Neural progenitor cell (in vitro differentiated cells): ENCODE measurements around the gene COG6. TPM values are rescaled to one million over a fixed set of nuclear protein-coding genes. Genes with fewer than 3 reads are reported as not detected.

Experiments
- DNase-seq: peaks from one replicate; pipeline ENCODE4 v3.0.0-alpha.2; 2016; ENCODE audit warnings: low spot score
- H2AFZ ChIP-seq: fragments of 200-600 bp; sonication (generic); replicated peaks from 2 replicates; pipeline ENCODE4 v1.6.1; 2016; ENCODE audit warnings: antibody characterized with exemption
- H3F3A ChIP-seq: fragments of 200-600 bp; sonication (generic); 2 replicates; pipeline ENCODE4 v1.6.1; 2016; ENCODE audit warnings: antibody characterized with exemption, low read depth
- H3K27ac ChIP-seq: fragments of 200-600 bp; sonication (generic); 2 replicates; pipeline ENCODE4 v1.5.1; 2016; ENCODE audit warnings: mild to moderate bottlenecking
- H3K27me3 ChIP-seq: fragments of 200-600 bp; sonication (generic); 2 replicates; pipeline ENCODE4 v1.6.1; 2016; ENCODE audit warnings: mild to moderate bottlenecking, moderate library complexity
- H3K36me3 ChIP-seq: fragments of 200-600 bp; sonication (generic); 2 replicates; pipeline ENCODE4 v1.5.1; 2016
- H3K4me1 ChIP-seq: fragments of 200-600 bp; sonication (generic); 2 replicates; pipeline ENCODE4 v1.6.1; 2016; ENCODE audit warnings: mixed run types
- H3K4me2 ChIP-seq: fragments of 200-600 bp; sonication (generic); 2 replicates; pipeline ENCODE4 v1.6.1; 2016
- H3K4me3 ChIP-seq: fragments of 200-600 bp; sonication (generic); 2 replicates; pipeline ENCODE4 v1.5.1; 2016
- H3K79me2 ChIP-seq: fragments of 200-600 bp; sonication (generic); 2 replicates; pipeline ENCODE4 v1.6.1; 2016; ENCODE audit warnings: low read depth
- H3K9ac ChIP-seq: fragments of 200-600 bp; sonication (generic); 2 replicates; pipeline ENCODE4 v1.6.1; 2016
- H3K9me3 ChIP-seq: fragments of 200-600 bp; sonication (generic); 2 replicates; pipeline ENCODE4 v1.5.1; 2016; ENCODE audit warnings: low read depth
- H4K20me1 ChIP-seq: fragments of 200-600 bp; sonication (generic); 2 replicates; pipeline ENCODE4 v1.6.1; 2016; ENCODE audit warnings: low read depth
- H3K27ac Mint-ChIP-seq: 3 replicates; pipeline ENCODE4 v1.8.0; 2021; ENCODE audit warnings: mixed read lengths
- H3K27me3 Mint-ChIP-seq: 2 replicates; pipeline ENCODE4 v1.8.0; 2022; ENCODE audit warnings: low read depth, mild to moderate bottlenecking, inconsistent platforms, moderate library complexity, mixed read lengths; ENCODE audit not compliant: insufficient read depth
- H3K36me3 Mint-ChIP-seq: 3 replicates; pipeline ENCODE4 v1.8.0; 2021; ENCODE audit warnings: mixed read lengths
- H3K4me1 Mint-ChIP-seq: 3 replicates; pipeline ENCODE4 v1.8.0; 2021; ENCODE audit warnings: mixed read lengths
- H3K4me3 Mint-ChIP-seq: 3 replicates; pipeline ENCODE4 v1.8.0; 2021; ENCODE audit warnings: mild to moderate bottlenecking, moderate library complexity, mixed read lengths
- H3K9me3 Mint-ChIP-seq: 3 replicates; pipeline ENCODE4 v1.8.0; 2020; ENCODE audit warnings: mixed read lengths
- CTCF ChIP-seq: fragments of 200-600 bp; sonication (generic); IDR thresholded peaks from 2 replicates; pipeline ENCODE4 v1.5.1; 2017; ENCODE audit warnings: antibody characterized with exemption, mild to moderate bottlenecking
- EZH2 ChIP-seq: fragments of 200-600 bp; sonication (generic); IDR thresholded peaks from 2 replicates; pipeline ENCODE4 v1.6.1; 2017; ENCODE audit warnings: antibody characterized with exemption, mild to moderate bottlenecking, moderate library complexity
- EZH2phosphoT487 ChIP-seq: fragments of 200-600 bp; sonication (generic); IDR thresholded peaks from 2 replicates; pipeline ENCODE4 v1.6.1; 2017; ENCODE audit warnings: antibody characterized with exemption
- total RNA-seq: library from RNA; depleted of rRNA; stranded (reverse); fragments of >200 nt; gene quantifications from 2 replicates; pipeline ENCODE4 v1.2.3, GENCODE V29; 2015; ENCODE audit warnings: low replicate concordance

Gene COG6
- total RNA-seq, 1 donor from 2014 or later: 33.1 TPM

GRCh38 chr13:39631307-39631706, 24.2 kb upstream of the COG6 start:
- H3K4me3 ChIP-seq: no peak overlapping the region
- Mint-ChIP-seq H3K4me3 (no peak overlapping the region), H3K36me3 (no peaks in the 10 kb centered on the region), H3K27me3 (no peaks in the 10 kb centered on the region), H3K9me3 (peaks cover 11% of the 10 kb centered on the region), H3K4me1 (peaks cover 5% of the 10 kb centered on the region), H3K27ac (no peak overlapping the region)
- peaks cover 5% of the 10 kb centered on the region for H3F3A ChIP-seq
- no peaks in the 10 kb centered on the region for H3K36me3 ChIP-seq
- H2AFZ ChIP-seq: no peak overlapping the region
- H4K20me1 ChIP-seq: no peaks in the 10 kb centered on the region
- no peak for DNase-seq
- H3K27me3 ChIP-seq: no peaks in the 10 kb centered on the region
- H3K4me1 ChIP-seq: peaks cover 9% of the 10 kb centered on the region
- no peaks in the 10 kb centered on the region for H3K79me2 ChIP-seq
- TF ChIP-seq EZH2 (no peak), CTCF (no peak), EZH2phosphoT487 (no peak)
- no peak overlapping the region for H3K9ac ChIP-seq
- no peaks in the 10 kb centered on the region for H3K9me3 ChIP-seq
- H3K4me2 ChIP-seq: no peak overlapping the region
- no peak overlapping the region for H3K27ac ChIP-seq

GRCh38 chr13:39632994-39633393, 22.5 kb upstream of the COG6 start:
- no peaks in the 10 kb centered on the region for H4K20me1 ChIP-seq
- H3K27ac ChIP-seq: no peak overlapping the region
- no peaks in the 10 kb centered on the region for H3K79me2 ChIP-seq
- no peak for DNase-seq
- H3K4me1 ChIP-seq: peaks cover 9% of the 10 kb centered on the region
- H3K27me3 ChIP-seq: no peaks in the 10 kb centered on the region
- H3K4me3 Mint-ChIP-seq: no peak overlapping the region
- peaks cover 5% of the 10 kb centered on the region for H3F3A ChIP-seq
- no peak overlapping the region for H3K4me2 ChIP-seq
- H2AFZ ChIP-seq: no peak overlapping the region
- H3K4me3 ChIP-seq: no peak overlapping the region
- H3K36me3 Mint-ChIP-seq: no peaks in the 10 kb centered on the region
- peaks cover 11% of the 10 kb centered on the region for H3K9me3 Mint-ChIP-seq
- H3K4me1 Mint-ChIP-seq: peaks cover 5% of the 10 kb centered on the region
- peaks cover 2% of the 10 kb centered on the region for H3K27me3 Mint-ChIP-seq
- TF ChIP-seq EZH2phosphoT487 (no peak), CTCF (no peak), EZH2 (no peak)
- H3K9ac ChIP-seq: no peak overlapping the region
- H3K9me3 ChIP-seq: no peaks in the 10 kb centered on the region
- H3K27ac Mint-ChIP-seq: no peak overlapping the region
- no peaks in the 10 kb centered on the region for H3K36me3 ChIP-seq

DNA sequence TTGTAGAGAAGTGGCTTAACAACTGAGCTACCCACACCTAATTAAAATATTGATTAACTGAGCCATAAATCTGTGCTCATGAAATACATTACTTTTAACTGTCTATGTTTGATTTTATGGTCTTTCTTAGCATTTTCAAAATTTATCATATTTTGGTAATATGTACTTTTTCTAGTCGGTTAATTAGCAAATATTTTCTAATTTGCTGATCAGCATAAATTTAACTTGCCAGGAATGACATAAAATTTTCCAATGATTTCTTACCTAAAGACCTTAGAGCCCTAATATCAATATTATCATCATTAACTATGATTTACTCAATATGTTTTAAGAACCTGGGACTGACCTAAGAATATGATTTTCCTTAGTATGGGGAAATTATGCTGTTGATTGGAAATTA, 19.9 kb upstream of the COG6 start:
- Histone ChIP-seq H3K9ac (no peak overlapping the region), H3K4me2 (no peak overlapping the region), H3K4me3 (no peak overlapping the region), H3F3A (peaks cover 5% of the 10 kb centered on the region), H3K27me3 (no peaks in the 10 kb centered on the region), H3K27ac (no peak overlapping the region), H3K9me3 (no peaks in the 10 kb centered on the region), H3K4me1 (peaks cover 9% of the 10 kb centered on the region), H2AFZ (no peak overlapping the region), H4K20me1 (no peaks in the 10 kb centered on the region), H3K36me3 (no peaks in the 10 kb centered on the region), H3K79me2 (no peaks in the 10 kb centered on the region)
- DNase-seq: no peak
- Mint-ChIP-seq H3K27me3 (peaks cover 2% of the 10 kb centered on the region), H3K27ac (no peak overlapping the region), H3K4me1 (peaks cover 5% of the 10 kb centered on the region), H3K4me3 (no peak overlapping the region), H3K9me3 (peaks cover 11% of the 10 kb centered on the region), H3K36me3 (no peaks in the 10 kb centered on the region)
- no peak for TF ChIP-seq EZH2
- TF ChIP-seq EZH2phosphoT487: no peak
- no peak for TF ChIP-seq CTCF
